GM12878 (cell line): Measurements from ENCODE around the gene SEMA5A. TPM values are rescaled to one million over a fixed set of nuclear protein-coding genes. Genes with fewer than 3 reads are reported as not detected.
A peak's percentile ranks its signal among the peaks of the same experiment; 100 is the strongest.

Experiments used
- ATAC-seq: fragments of 200-7000 bp; cut with Tn5 transposase; 3 replicates; pipeline ENCODE4 v1.9.1; 2020; ENCODE audit warnings: mild to moderate bottlenecking, moderate library complexity
- BruUV-seq: library from RNA; stranded (reverse); fragments of 400-500 nt; replicated peaks from 2 replicates; lab custom pipeline; 2021; lab: Mats Ljungman, UMichigan
- CTCF ChIA-PET: fragments of 300-600 bp; sonication (Branson Sonifier 250); formaldehyde crosslinking; extraction: SDS; loops from one replicate; lab custom pipeline; 2021; ENCODE audit warnings: inconsistent platforms; lab: Yijun Ruan, JAX
- POLR2A ChIA-PET: fragments of 350-600 bp; formaldehyde crosslinking; extraction: SDS; loops from one replicate; lab custom pipeline; 2021; ENCODE audit warnings: inconsistent platforms; lab: Charles Lee
- RAD21 ChIA-PET: fragments of 300-600 bp; sonication (Branson Sonifier 250); formaldehyde crosslinking; loops from one replicate; lab custom pipeline; 2023; ENCODE audit warnings: antibody characterized with exemption; ENCODE audit not compliant: unreplicated experiment; lab: Charles Lee
- SMC1A ChIA-PET: fragments of 300-600 bp; sonication (Branson Sonifier 250); formaldehyde crosslinking; loops from one replicate; lab custom pipeline; 2023; ENCODE audit not compliant: unreplicated experiment, uncharacterized antibody; lab: Charles Lee
- DNase-seq: peaks from one replicate; pipeline ENCODE4 v3.0.0-alpha.2; 2011; ENCODE audit warnings: low read depth, low spot score
- FAIRE-seq: peaks from 3 replicates; lab custom pipeline; 2011; peaks lifted over from hg19 to GRCh38; lab: Jason Lieb, UNC
- H2AFZ ChIP-seq: 2 replicates; pipeline ENCODE4 v1.6.0; 2011; ENCODE audit warnings: low read depth, low read length, control low read depth; ENCODE audit not compliant: control insufficient read depth
- H3K27ac ChIP-seq: 2 replicates; pipeline ENCODE4 v1.5.1; 2011; ENCODE audit warnings: control low read depth; ENCODE audit not compliant: control insufficient read depth, insufficient read depth
- H3K27me3 ChIP-seq, 2 experiments: replicated peaks in 1 of 2; 2 replicates each; pipeline versions ENCODE4 v1.6.0 to v1.6.1; 2011; ENCODE audit warnings: low read length in 1 of 2; ENCODE audit not compliant: control insufficient read depth in 2 of 2, insufficient read depth in 2 of 2
- H3K36me3 ChIP-seq, 2 experiments: 2 replicates each; pipeline ENCODE4 v1.5.1; 2011; ENCODE audit warnings: low read length in 1 of 2; ENCODE audit not compliant: control insufficient read depth in 2 of 2, insufficient read depth in 2 of 2
- H3K4me1 ChIP-seq: 2 replicates; pipeline ENCODE4 v1.6.1; 2011; ENCODE audit warnings: mild to moderate bottlenecking, low read length, moderate library complexity, mixed read lengths; ENCODE audit not compliant: control insufficient read depth, insufficient read depth
- H3K4me2 ChIP-seq: 2 replicates; pipeline ENCODE4 v1.6.0; 2011; ENCODE audit warnings: control low read depth; ENCODE audit not compliant: control insufficient read depth, insufficient read depth
- H3K4me3 ChIP-seq: fragments of 200-600 bp; sonication (generic); 2 replicates; pipeline ENCODE4 v1.5.1; 2016
- H3K79me2 ChIP-seq: 2 replicates; pipeline ENCODE4 v1.6.0; 2011; ENCODE audit warnings: low read length; ENCODE audit not compliant: control insufficient read depth, insufficient read depth
- H3K9ac ChIP-seq: 2 replicates; pipeline ENCODE4 v1.8.0; 2011; ENCODE audit warnings: low read length, control low read depth, mixed read lengths; ENCODE audit not compliant: control insufficient read depth, insufficient read depth
- H3K9me3 ChIP-seq: replicated peaks from 3 replicates; pipeline ENCODE4 v1.5.1; 2011; ENCODE audit warnings: mild to moderate bottlenecking, low read length; ENCODE audit not compliant: control insufficient read depth, insufficient read depth
- H4K20me1 ChIP-seq: 2 replicates; pipeline ENCODE4 v1.6.0; 2011; ENCODE audit not compliant: control insufficient read depth, insufficient read depth
- CBFB ChIP-seq: IDR thresholded peaks from 2 replicates; pipeline ENCODE4 v1.6.1; 2016; ENCODE audit warnings: antibody characterized with exemption, low read depth
- CBX5 ChIP-seq: sonication (generic); IDR thresholded peaks from 2 replicates; pipeline ENCODE4 v1.6.1; 2016; ENCODE audit warnings: low read depth, moderate library complexity, mild to moderate bottlenecking, inconsistent platforms
- DPF2 ChIP-seq: fragments of 450-650 bp; IDR thresholded peaks from 2 replicates; pipeline ENCODE4 v1.6.1; 2017; ENCODE audit warnings: mild to moderate bottlenecking
- FOS ChIP-seq: IDR thresholded peaks from 3 replicates; pipeline ENCODE4 v1.6.1; 2011; ENCODE audit warnings: borderline replicate concordance; ENCODE audit not compliant: insufficient read length; ENCODE audit errors: extremely low read depth
- KLF5 ChIP-seq: fragments of 450-650 bp; IDR thresholded peaks from 2 replicates; pipeline ENCODE4 v1.6.1; 2014; ENCODE audit warnings: mild to moderate bottlenecking; ENCODE audit not compliant: partially characterized antibody
- MLLT1 ChIP-seq: fragments of 450-650 bp; IDR thresholded peaks from 2 replicates; pipeline ENCODE4 v1.6.1; 2016; ENCODE audit warnings: mild to moderate bottlenecking
- POLR2AphosphoS5 ChIP-seq: IDR thresholded peaks from 2 replicates; pipeline ENCODE4 v1.6.1; 2011; ENCODE audit warnings: mild to moderate bottlenecking, low read length, inconsistent platforms
- SIX5 ChIP-seq: IDR thresholded peaks from 2 replicates; pipeline ENCODE4 v1.6.1; 2011; ENCODE audit warnings: mild to moderate bottlenecking, low read depth, low read length, moderate library complexity; ENCODE audit not compliant: severe bottlenecking
- SKIL ChIP-seq: fragments of 450-650 bp; IDR thresholded peaks from 2 replicates; pipeline ENCODE4 v1.6.1; 2017; ENCODE audit warnings: mild to moderate bottlenecking, low read depth, inconsistent platforms; ENCODE audit not compliant: poor library complexity, severe bottlenecking
- ZNF384 ChIP-seq: IDR thresholded peaks from 2 replicates; pipeline ENCODE4 v1.6.1; 2012; ENCODE audit warnings: low read depth, mild to moderate bottlenecking, low read length, improper control_type of control experiment, borderline replicate concordance
- WGBS: methylation state at CpG from one replicate; pipeline ENCODE4 v1.1.6; 2016; ENCODE audit warnings: low lambda C conversion rate; ENCODE audit not compliant: insufficient replicate concordance, insufficient coverage; ENCODE audit errors: missing lambda C conversion rate; 5-methylcytosine and 5-hydroxymethylcytosine counted together
- in situ Hi-C: fragments of 300-500 bp; cut with MboI; formaldehyde crosslinking; loops from 9 replicates; pipeline ENCODE4 v1.14.3; 2018; ENCODE audit warnings: mixed read lengths
- intact Hi-C: fragments of 100-400 bp; cut with micrococcal nuclease; formaldehyde crosslinking; loops from one replicate; pipeline ENCODE4 v1.14.2; 2022; ENCODE audit not compliant: unreplicated experiment
- polyA plus RNA-seq, 11 experiments: library from polyadenylated mRNA; depleted of rRNA in 4 of 11; unstranded in 6 of 11; stranded (reverse) in 5 of 11; fragments of >200 nt; fragmentation: Nextera tagmentation in 4 of 11; fragmentation: Illumina TruSeq in 1 of 11; extraction: Ambion mirVana in 4 of 11; extraction: Trizol in 1 of 11; gene quantifications; 1 replicate in 1 of 11; 2 replicates in 10 of 11; pipeline versions ENCODE4 v1.2.1 to v1.2.3, GENCODE V29; 2011 to 2016; ENCODE audit warnings: inconsistent platforms in 2 of 11, missing spikeins in 2 of 11, low read depth in 1 of 11
- total RNA-seq, 4 experiments: library from RNA; depleted of rRNA in 3 of 4; stranded (reverse); fragments of >200 nt in 3 of 4; fragmentation: Illumina TruSeq in 1 of 4; extraction: Trizol in 1 of 4; gene quantifications; 2 replicates each; pipeline versions ENCODE4 v1.2.1 to v1.2.3, GENCODE V29; 2013 to 2021
- TF ChIP-seq, protein P1 (sequence below): fragments of 150-350 bp; IDR thresholded peaks from 2 replicates; pipeline ENCODE4 v1.6.1; 2016; ENCODE audit warnings: low read depth, low read length
- TF ChIP-seq, protein P2 (sequence below): IDR thresholded peaks from 2 replicates; pipeline ENCODE4 v1.6.1; 2011; ENCODE audit warnings: low read depth, low read length, improper control_type of control experiment, borderline replicate concordance

Gene SEMA5A
- total and polyA plus RNA-seq, 10 of the 15 experiments (the other 5 are each of a cell fraction or from before 2014, with no cell fraction given) = 0.03 to 2.4 (median 0.09) TPM; not detected in 1

GRCh38 chr5:9515436-9515835, 30.4 kb downstream of the SEMA5A start (continued):
- TF ChIP-seq KLF5 (no peak), POLR2AphosphoS5 (no peak), FOS (no peak)
- TF ChIP-seq, protein P1, sequence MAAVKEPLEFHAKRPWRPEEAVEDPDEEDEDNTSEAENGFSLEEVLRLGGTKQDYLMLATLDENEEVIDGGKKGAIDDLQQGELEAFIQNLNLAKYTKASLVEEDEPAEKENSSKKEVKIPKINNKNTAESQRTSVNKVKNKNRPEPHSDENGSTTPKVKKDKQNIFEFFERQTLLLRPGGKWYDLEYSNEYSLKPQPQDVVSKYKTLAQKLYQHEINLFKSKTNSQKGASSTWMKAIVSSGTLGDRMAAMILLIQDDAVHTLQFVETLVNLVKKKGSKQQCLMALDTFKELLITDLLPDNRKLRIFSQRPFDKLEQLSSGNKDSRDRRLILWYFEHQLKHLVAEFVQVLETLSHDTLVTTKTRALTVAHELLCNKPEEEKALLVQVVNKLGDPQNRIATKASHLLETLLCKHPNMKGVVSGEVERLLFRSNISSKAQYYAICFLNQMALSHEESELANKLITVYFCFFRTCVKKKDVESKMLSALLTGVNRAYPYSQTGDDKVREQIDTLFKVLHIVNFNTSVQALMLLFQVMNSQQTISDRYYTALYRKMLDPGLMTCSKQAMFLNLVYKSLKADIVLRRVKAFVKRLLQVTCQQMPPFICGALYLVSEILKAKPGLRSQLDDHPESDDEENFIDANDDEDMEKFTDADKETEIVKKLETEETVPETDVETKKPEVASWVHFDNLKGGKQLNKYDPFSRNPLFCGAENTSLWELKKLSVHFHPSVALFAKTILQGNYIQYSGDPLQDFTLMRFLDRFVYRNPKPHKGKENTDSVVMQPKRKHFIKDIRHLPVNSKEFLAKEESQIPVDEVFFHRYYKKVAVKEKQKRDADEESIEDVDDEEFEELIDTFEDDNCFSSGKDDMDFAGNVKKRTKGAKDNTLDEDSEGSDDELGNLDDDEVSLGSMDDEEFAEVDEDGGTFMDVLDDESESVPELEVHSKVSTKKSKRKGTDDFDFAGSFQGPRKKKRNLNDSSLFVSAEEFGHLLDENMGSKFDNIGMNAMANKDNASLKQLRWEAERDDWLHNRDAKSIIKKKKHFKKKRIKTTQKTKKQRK = no peak

GRCh38 chr5:9514968-9515367, 30.9 kb downstream of the SEMA5A start:
- H3K27ac ChIP-seq = no peak overlapping the region
- FAIRE-seq = peak; percentile 65
- H3K4me1 ChIP-seq = no peaks in the 10 kb centered on the region
- H4K20me1 ChIP-seq = no peaks in the 10 kb centered on the region
- H3K4me3 ChIP-seq = no peak overlapping the region
- DNase-seq = no peak
- ATAC-seq = no peak
- no peak overlapping the region for H3K9ac ChIP-seq
- TF ChIP-seq, protein P2, sequence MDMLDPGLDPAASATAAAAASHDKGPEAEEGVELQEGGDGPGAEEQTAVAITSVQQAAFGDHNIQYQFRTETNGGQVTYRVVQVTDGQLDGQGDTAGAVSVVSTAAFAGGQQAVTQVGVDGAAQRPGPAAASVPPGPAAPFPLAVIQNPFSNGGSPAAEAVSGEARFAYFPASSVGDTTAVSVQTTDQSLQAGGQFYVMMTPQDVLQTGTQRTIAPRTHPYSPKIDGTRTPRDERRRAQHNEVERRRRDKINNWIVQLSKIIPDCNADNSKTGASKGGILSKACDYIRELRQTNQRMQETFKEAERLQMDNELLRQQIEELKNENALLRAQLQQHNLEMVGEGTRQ = no peak
- TF ChIP-seq SKIL = no peak
- no peak for TF ChIP-seq CBX5
- no peak for TF ChIP-seq MLLT1
- no peak for TF ChIP-seq SIX5
- no peak for TF ChIP-seq ZNF384
- no peak for TF ChIP-seq CBFB
- TF ChIP-seq DPF2 = no peak
- TF ChIP-seq, all 136 proteins: peak for 0
- H3K79me2 ChIP-seq = no peaks in the 10 kb centered on the region
- 0% methylated on average over 2 of the region's 2 CpGs for WGBS
- no peaks in the 10 kb centered on the region; a peak in 1 of 4 replicates for H3K27me3 ChIP-seq
- no peaks in the 10 kb centered on the region; the same call in 2 of the 3 replicates for H3K9me3 ChIP-seq
- H3K36me3 ChIP-seq = no peaks in the 10 kb centered on the region
- intact Hi-C loops (no loop called here), in situ Hi-C loops (no loop called here)
- ChIA-PET CTCF (interaction anchor here (0.6 to 0.7 kb wide), 2 partner anchors 157 to 1173 kb away, joined by 3 to 4 read pairs; no protein-coding TSS in a partner anchor), POLR2A (no interaction called here), SMC1A (interaction anchor here (0.9 to 2.0 kb wide), 2 partner anchors 9 to 27 kb away, joined by 3 to 5 read pairs; no protein-coding TSS in a partner anchor), RAD21 (no interaction called here)
- H3K4me2 ChIP-seq = no peak overlapping the region
- no peak overlapping the region for H2AFZ ChIP-seq
- BruUV-seq = no TSS peak
